Activated effector memory CD4-positive, alpha-beta T cell treated with anti-CD3 and anti-CD28 coated beads, Interleukin-2, amount 50 U/mL, for 16 hours (primary cell): ENCODE results near the gene SARM1.
"Not testable (repeated sequence)": the region's sequence is repeated elsewhere in the genome, so short reads cannot be mapped to it uniquely, and the experiment has no call there.

Experiments
- DNase-seq: peaks from one replicate; pipeline ENCODE4 v3.0.0-alpha.2; 2020

Gene SARM1

GRCh38 chr17:28371245-28372202, at the start of gene SARM1:
SARM1 (plus strand) TSS chr17:28371694; CDS start chr17:28372033, 339 bp downstream.
- peak; percentile 94 for DNase-seq

DNA sequence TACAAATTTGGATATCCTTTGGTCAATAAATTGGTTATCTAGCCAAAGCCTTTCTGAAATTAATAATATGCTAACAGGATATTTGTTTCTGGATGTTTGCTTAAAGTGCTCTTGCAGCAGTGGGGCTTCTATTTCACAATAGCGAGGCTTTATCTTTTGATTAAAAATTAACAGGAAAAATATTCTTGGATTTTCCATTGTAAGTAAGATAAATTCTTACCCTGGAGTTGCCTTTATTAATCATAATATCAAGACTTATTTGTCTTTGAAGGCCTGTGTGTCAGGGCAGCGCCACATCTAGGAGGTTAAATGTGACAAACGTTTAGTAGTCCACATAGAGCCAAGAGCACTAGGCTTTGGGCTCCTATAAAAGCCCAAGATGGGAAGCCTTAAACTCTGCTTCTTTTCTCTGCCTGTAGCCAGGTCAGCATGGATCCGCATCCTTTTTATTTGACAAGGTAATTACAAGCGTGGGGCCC, 47.2 kb upstream of the SARM1 start:
- no peak for DNase-seq

- no peak for DNase-seq
Measured at GRCh38 chr17:28324781-28325180, 46.7 kb upstream of the SARM1 start.

DNA sequence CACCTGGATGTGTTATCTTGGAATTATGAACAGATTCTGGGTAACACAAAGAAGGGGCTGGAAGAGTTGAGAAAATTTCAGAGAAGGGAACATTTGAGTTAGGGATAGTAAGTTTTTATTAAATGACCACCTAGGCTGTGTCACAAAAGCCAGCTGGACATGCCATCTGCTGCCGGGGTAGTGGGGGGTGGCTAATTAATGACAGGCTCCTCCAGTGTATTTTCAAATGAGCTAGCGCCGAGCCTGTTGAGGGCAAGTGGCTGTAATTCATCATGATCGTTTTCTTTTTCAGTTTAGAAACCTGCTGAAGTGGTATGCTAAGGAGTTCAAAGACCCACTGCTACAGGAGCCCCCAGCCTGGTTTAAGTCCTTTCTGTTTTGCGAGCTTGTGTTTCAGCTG, 46.3 kb upstream of the SARM1 start:
- no peak for DNase-seq

- no peak for DNase-seq
Measured at GRCh38 chr17:28326114-28326513, 45.4 kb upstream of the SARM1 start.

GRCh38 chr17:28327031-28327607, 44.4 kb upstream of the SARM1 start:
- DNase-seq, result no peak

GRCh38 chr17:28327709-28328108, 43.8 kb upstream of the SARM1 start:
- no peak for DNase-seq

- no peak for DNase-seq
Measured at GRCh38 chr17:28328325-28328724, 43.2 kb upstream of the SARM1 start.

GRCh38 chr17:28330671-28331070, 40.8 kb upstream of the SARM1 start:
- DNase-seq, result no peak

GRCh38 chr17:28331891-28332420, 39.5 kb upstream of the SARM1 start:
- peak; percentile 22 for DNase-seq

- peak; percentile 57 for DNase-seq
Measured at GRCh38 chr17:28333083-28333746, 38.3 kb upstream of the SARM1 start.

DNA sequence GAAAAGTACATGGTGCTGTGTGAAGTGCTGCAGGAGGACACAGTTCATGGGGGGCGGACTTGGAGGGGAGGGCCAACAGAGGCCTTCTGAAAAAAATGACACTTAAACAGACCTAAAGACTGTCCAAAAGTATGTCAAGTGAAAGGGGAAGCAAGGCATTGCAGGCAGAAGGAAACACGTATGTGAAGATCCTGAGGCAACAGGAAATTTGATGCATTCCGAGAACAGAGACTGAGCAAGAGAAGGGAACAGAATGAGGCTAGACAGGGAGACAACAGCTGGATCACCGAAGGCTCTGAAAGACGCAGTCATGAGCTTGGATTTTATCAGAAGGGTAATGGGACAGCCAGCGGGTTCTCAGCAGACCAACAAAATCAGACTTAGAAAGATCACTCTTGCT, 37.3 kb upstream of the SARM1 start:
- DNase-seq, result no peak

DNA sequence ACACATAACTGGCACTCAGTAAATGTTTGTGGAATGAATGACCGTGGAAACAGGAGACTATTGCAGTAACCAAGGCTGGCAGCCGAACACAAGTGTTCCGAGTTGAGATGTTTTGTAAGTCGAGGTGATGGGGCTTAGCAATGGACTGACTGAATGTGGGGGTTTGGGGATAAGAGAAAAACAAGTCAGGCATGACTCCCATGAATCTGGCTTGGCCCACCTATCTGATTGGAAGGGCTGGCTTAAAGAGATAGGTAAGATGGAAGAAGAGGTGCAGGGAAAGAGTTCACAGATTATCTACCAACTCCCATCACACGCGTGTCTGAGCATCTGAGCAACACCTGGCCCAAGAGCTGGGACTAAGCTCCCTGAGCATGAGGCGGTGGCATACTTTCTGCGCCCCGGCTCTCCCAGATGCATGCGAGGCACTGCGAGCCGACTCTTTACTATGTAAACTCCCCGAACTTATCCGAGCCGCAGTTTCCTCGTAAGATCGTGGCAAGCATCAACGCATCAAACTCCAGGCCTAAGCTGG, 36.8 kb upstream of the SARM1 start:
- DNase-seq, result no peak

DNA sequence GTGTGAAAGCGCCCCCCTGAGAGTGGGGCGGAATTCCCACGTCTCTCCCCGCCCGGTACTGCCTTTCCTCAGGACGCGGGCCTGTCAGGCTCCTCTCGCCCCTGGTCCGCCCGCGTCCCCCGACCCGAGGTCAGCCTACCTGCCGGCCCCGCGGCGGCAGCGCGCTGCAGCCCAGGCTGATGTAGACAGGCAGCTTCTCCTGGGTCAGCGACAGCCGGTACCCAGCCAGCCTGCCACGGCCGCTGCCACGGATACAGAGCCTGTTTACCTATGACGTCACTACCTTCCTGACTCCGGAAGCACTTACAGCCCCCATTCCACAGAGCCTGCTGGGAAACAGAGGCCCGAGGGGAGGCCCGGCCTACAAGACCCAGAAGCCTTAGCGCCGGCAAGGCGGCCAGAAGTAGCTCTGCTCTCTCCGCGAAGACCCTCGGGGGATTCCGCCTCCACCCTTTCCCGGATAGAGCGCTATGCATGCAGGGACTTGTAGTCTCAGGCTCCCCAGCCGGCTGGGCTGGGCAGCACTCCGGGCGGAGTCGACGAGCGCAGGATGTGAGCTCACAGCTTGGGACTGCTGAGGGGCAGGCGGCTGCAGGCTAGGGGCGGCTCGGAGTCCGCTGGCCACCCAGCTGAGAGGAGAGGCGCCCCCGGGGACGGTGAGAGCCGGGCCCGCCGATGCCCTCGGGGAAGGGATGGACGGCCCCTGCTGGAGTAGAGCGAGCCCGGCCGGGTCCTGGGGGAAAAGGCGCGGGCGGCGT, 36.1 kb upstream of the SARM1 start, which contains the start of the genes IFT20 and TNFAIP1:
Gene IFT20 (minus strand): TSS at position 272 of the 758 bp plus-strand sequence. CDS start 3,487 bp downstream, outside the sequence.
Gene TNFAIP1 (plus strand): TSS at position 561 of the 758 bp plus-strand sequence. CDS start 3,761 bp downstream, outside the sequence.
- DNase-seq, result peak; percentile 99

- DNase-seq, result peak; percentile 72
Measured at GRCh38 chr17:28335959-28336871, 35.3 kb upstream of the SARM1 start.

- DNase-seq, result peak; percentile 33
Measured at GRCh38 chr17:28338056-28338768, 33.3 kb upstream of the SARM1 start.

GRCh38 chr17:28338769-28339212, 32.7 kb upstream of the SARM1 start:
- not testable (repeated sequence) for DNase-seq

GRCh38 chr17:28339431-28339830, 32.1 kb upstream of the SARM1 start:
- DNase-seq, result no peak

- DNase-seq, result no peak
Measured at GRCh38 chr17:28340374-28340773, 31.1 kb upstream of the SARM1 start.

- no peak for DNase-seq
Measured at GRCh38 chr17:28341516-28341915, 30.0 kb upstream of the SARM1 start.
